ENCODE results near the gene ENTPD2. TPM values are rescaled to one million over a fixed set of nuclear protein-coding genes. Genes with fewer than 3 reads are reported as not detected.
A peak's percentile ranks its signal among the peaks of the same experiment; 100 is the strongest.

The ENTPD2 gene
- total RNA-seq, 2 experiments from 2014 or later, result 0.16 TPM; not detected in 1

DNA sequence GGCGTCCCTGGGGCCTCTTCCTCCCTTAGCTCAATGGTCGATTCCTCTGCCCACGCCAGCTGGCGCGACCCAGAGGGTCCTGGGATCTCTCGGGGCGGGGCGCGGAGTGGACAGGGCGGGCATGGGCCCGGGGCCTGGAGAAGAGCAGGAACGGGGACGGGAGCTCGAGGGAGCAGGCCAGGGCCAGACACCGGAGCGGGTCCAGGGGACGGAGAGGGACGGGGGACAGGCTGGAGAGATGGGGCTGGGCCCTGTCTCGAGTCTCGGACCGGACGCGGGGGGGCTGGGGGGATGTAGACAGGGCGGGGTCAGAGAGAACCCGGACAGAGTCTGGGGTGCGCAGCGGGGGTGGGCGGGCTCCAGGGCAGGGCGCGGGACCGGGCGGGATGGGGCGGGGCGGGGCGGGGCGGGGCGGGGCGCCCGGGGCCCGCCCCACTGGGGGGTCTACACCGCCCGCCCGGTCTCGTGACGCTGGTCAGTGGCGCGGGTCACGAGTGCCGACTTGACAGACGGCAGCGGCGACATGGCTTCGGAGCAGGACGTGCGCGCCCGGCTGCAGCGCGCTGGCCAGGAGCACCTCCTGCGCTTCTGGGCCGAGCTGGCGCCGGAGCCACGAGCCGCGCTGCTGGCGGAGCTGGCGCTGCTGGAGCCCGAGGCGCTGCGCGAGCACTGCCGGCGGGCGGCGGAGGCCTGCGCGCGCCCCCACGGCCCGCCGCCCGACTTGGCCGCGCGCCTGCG lies 23.3 kb upstream of the ENTPD2 start, which contains the start of gene UAP1L1:
UAP1L1 (plus strand) TSS at position 508 of the 738 bp plus-strand sequence; CDS start at position 524, 16 bp downstream.
- Histone ChIP-seq H3K4me2 (ENCODE audit: low read length) (peak within 1 kb of the TSS; percentile 69), H3K4me1 (ENCODE audit: insufficient read depth, low read length, poor library complexity, severe bottlenecking) (peaks cover 18% of the 10 kb centered on the region), H4K20me1 (ENCODE audit: insufficient read depth, low read length) (no peaks in the 10 kb centered on the region), H3K36me3 (ENCODE audit: insufficient read depth, low read length) (no peaks in the 10 kb centered on the region), H3K9me3 (ENCODE audit: low read length) (no peaks in the 10 kb centered on the region), H3K27ac (ENCODE audit: low read depth, low read length, poor library complexity, severe bottlenecking) (no peak within 1 kb of the TSS), H3K9me2 (ENCODE audit: insufficient read depth, low read length) (no peaks in the 10 kb centered on the region), H3K4me3 (ENCODE audit: low read depth, low read length, poor library complexity, severe bottlenecking) (peak within 1 kb of the TSS; percentile 72), H3K79me2 (ENCODE audit: insufficient read depth, low read depth, low read length) (no peaks in the 10 kb centered on the region), H2AFZ (ENCODE audit: low read length) (peak within 1 kb of the TSS; percentile 50; the same call in 1 of the 2 replicates)
- BruUV-seq (replicated peaks), result no TSS peak
- intact Hi-C loops (cut with micrococcal nuclease; ENCODE audit: unreplicated experiment), result no loop called here
- ChIA-PET CTCF (ENCODE audit: unreplicated experiment) (interaction anchor here (0.6 to 1.1 kb wide), 3 partner anchors 9 to 13 kb away, joined by 3 to 5 read pairs (median 4); partner anchors contain the start of gene MAN1B1), POLR2A (interaction anchor here (1.2 to 2.0 kb wide), 2 partner anchors 9 to 10 kb away, joined by 4 to 7 read pairs; partner anchors contain the start of gene MAN1B1)
- DNase-seq (ENCODE audit: low spot score), result peak; percentile 64
- no peak for TF ChIP-seq EZH2phosphoT487 (IDR thresholded peaks at IDR 0.05; ENCODE audit: borderline replicate concordance, low read depth, low read length)
- TF ChIP-seq, protein P1, sequence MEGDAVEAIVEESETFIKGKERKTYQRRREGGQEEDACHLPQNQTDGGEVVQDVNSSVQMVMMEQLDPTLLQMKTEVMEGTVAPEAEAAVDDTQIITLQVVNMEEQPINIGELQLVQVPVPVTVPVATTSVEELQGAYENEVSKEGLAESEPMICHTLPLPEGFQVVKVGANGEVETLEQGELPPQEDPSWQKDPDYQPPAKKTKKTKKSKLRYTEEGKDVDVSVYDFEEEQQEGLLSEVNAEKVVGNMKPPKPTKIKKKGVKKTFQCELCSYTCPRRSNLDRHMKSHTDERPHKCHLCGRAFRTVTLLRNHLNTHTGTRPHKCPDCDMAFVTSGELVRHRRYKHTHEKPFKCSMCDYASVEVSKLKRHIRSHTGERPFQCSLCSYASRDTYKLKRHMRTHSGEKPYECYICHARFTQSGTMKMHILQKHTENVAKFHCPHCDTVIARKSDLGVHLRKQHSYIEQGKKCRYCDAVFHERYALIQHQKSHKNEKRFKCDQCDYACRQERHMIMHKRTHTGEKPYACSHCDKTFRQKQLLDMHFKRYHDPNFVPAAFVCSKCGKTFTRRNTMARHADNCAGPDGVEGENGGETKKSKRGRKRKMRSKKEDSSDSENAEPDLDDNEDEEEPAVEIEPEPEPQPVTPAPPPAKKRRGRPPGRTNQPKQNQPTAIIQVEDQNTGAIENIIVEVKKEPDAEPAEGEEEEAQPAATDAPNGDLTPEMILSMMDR (conservative IDR thresholded peaks at IDR 0.05; ENCODE audit: low read length), result no peak

DNA sequence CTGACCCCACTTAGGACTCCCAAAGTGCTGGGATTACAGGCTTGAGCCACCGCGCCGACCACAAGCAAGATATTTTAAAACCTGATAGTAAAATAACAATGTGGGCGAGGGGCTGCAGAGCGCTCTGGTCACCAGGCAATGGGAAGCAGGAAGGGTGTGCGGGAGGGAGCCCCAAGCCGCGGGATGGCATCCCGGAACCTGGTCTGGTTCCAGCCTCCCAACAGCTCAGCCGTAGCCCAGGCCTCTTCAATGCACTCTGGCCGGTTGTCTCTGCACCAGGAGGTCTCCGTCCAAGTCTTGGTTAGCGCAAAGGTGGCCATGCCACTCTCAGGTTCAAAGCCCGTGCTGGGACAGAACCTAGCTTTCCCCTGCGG lies 22.8 kb upstream of the ENTPD2 start:
- Histone ChIP-seq H2AFZ (ENCODE audit: low read length) (peak overlapping the region; percentile 50; the same call in 1 of the 2 replicates), H3K27ac (ENCODE audit: low read depth, low read length, poor library complexity, severe bottlenecking) (no peak overlapping the region), H3K36me3 (ENCODE audit: insufficient read depth, low read length) (no peaks in the 10 kb centered on the region), H3K4me1 (ENCODE audit: insufficient read depth, low read length, poor library complexity, severe bottlenecking) (peaks cover 18% of the 10 kb centered on the region), H3K4me2 (ENCODE audit: low read length) (peak overlapping the region; percentile 66), H3K9me3 (ENCODE audit: low read length) (no peaks in the 10 kb centered on the region), H3K9me2 (ENCODE audit: insufficient read depth, low read length) (no peaks in the 10 kb centered on the region), H3K4me3 (ENCODE audit: low read depth, low read length, poor library complexity, severe bottlenecking) (peak overlapping the region; percentile 72), H4K20me1 (ENCODE audit: insufficient read depth, low read length) (no peaks in the 10 kb centered on the region), H3K79me2 (ENCODE audit: insufficient read depth, low read depth, low read length) (no peaks in the 10 kb centered on the region)
- CTCF ChIA-PET (ENCODE audit: unreplicated experiment), result interaction anchor here (1.1 kb wide), 1 partner anchor 10 kb away, joined by 3 read pairs; the partner anchor contains the start of gene MAN1B1
- BruUV-seq (replicated peaks), result no TSS peak
- TF ChIP-seq, protein P1 (conservative IDR thresholded peaks at IDR 0.05; ENCODE audit: low read length), result no peak
- TF ChIP-seq EZH2phosphoT487 (IDR thresholded peaks at IDR 0.05; ENCODE audit: borderline replicate concordance, low read depth, low read length), result no peak
- intact Hi-C loops (cut with micrococcal nuclease; ENCODE audit: unreplicated experiment), result no loop called here
- POLR2A ChIA-PET, result interaction anchor here (1.2 to 2.0 kb wide), 2 partner anchors 8 to 10 kb away, joined by 4 to 7 read pairs; partner anchors contain the start of gene MAN1B1
- DNase-seq (ENCODE audit: low spot score), result no peak

Data from OCI-LY7 (cell line).